ENCODE results near the gene DXO. TPM values are rescaled to one million over a fixed set of nuclear protein-coding genes. Genes with fewer than 3 reads are reported as not detected.
"Not testable (repeated sequence)": the region's sequence is repeated elsewhere in the genome, so short reads cannot be mapped to it uniquely, and the experiment has no call there.

The DXO gene
- total RNA-seq, 2 experiments from 2014 or later, result 30.0 to 31.1 TPM

DNA sequence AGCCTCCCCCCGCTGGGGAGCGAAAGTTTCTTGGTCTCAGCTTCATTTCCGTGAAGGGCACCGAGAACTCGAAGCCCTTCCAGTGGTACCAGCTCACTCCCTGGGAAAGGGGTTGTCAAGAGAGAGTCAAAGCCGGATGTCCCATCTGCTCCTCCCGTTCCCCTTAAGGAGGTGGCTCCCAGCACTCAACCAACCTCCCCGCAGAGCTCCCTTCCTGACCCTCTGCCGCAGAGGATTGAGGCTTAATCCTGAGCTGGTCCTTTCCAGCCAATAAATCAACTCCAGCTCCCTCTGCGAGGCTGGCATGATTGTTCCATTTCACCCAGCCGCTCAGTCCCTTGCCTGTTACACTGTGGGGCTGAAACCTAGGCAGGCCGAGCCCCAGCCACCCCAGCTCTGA, 36.7 kb upstream of the DXO start:
- H3K4me3 Mint-ChIP-seq; H3K27ac Mint-ChIP-seq; intact Hi-C loops (cut with DNase I, micrococcal nuclease); H3K36me3 Mint-ChIP-seq (ENCODE audit: low read depth); ATAC-seq (ENCODE audit: poor library complexity); H3K9me3 Mint-ChIP-seq; H3K4me1 ChIP-seq (ENCODE audit: insufficient read depth, low read length); H3K27me3 ChIP-seq (ENCODE audit: control insufficient read depth in 1 of 2, insufficient read depth in 2 of 2, low read length in 2 of 2); CTCF ChIA-PET; H3K4me1 Mint-ChIP-seq (ENCODE audit: low read depth); H3K27me3 Mint-ChIP-seq; H3K9me3 ChIP-seq (ENCODE audit: control insufficient read depth in 1 of 2, insufficient read depth in 1 of 2, low read length in 2 of 2); H3K4me3 ChIP-seq (ENCODE audit: low read length); POLR2A ChIA-PET; DNase-seq; H3K27ac ChIP-seq (ENCODE audit: low read depth in 1 of 2, low read length in 2 of 2); H3K36me3 ChIP-seq (ENCODE audit: insufficient read depth, low read length): not testable (repeated sequence)

GRCh38 chr6:32008037-32008436, 36.1 kb upstream of the DXO start:
- H3K27me3 Mint-ChIP-seq; H3K36me3 ChIP-seq (ENCODE audit: insufficient read depth, low read length); H3K27ac ChIP-seq (ENCODE audit: low read depth in 1 of 2, low read length in 2 of 2); H3K4me1 Mint-ChIP-seq (ENCODE audit: low read depth); ATAC-seq (ENCODE audit: poor library complexity); H3K4me3 ChIP-seq (ENCODE audit: low read length); DNase-seq; H3K4me1 ChIP-seq (ENCODE audit: insufficient read depth, low read length); H3K4me3 Mint-ChIP-seq; POLR2A ChIA-PET; H3K27ac Mint-ChIP-seq; intact Hi-C loops (cut with DNase I, micrococcal nuclease); CTCF ChIA-PET; H3K9me3 Mint-ChIP-seq; H3K36me3 Mint-ChIP-seq (ENCODE audit: low read depth); H3K27me3 ChIP-seq (ENCODE audit: control insufficient read depth in 1 of 2, insufficient read depth in 2 of 2, low read length in 2 of 2); H3K9me3 ChIP-seq (ENCODE audit: control insufficient read depth in 1 of 2, insufficient read depth in 1 of 2, low read length in 2 of 2): not testable (repeated sequence)

GRCh38 chr6:32007086-32007485, 35.1 kb upstream of the DXO start:
- CTCF ChIA-PET; H3K4me1 ChIP-seq (ENCODE audit: insufficient read depth, low read length); DNase-seq; H3K4me3 ChIP-seq (ENCODE audit: low read length); H3K27me3 Mint-ChIP-seq; POLR2A ChIA-PET; H3K4me1 Mint-ChIP-seq (ENCODE audit: low read depth); H3K27me3 ChIP-seq (ENCODE audit: control insufficient read depth in 1 of 2, insufficient read depth in 2 of 2, low read length in 2 of 2); H3K27ac ChIP-seq (ENCODE audit: low read depth in 1 of 2, low read length in 2 of 2); intact Hi-C loops (cut with DNase I, micrococcal nuclease); H3K36me3 ChIP-seq (ENCODE audit: insufficient read depth, low read length); H3K27ac Mint-ChIP-seq; H3K4me3 Mint-ChIP-seq; H3K9me3 Mint-ChIP-seq; H3K9me3 ChIP-seq (ENCODE audit: control insufficient read depth in 1 of 2, insufficient read depth in 1 of 2, low read length in 2 of 2); ATAC-seq (ENCODE audit: poor library complexity); H3K36me3 Mint-ChIP-seq (ENCODE audit: low read depth): not testable (repeated sequence)

DNA sequence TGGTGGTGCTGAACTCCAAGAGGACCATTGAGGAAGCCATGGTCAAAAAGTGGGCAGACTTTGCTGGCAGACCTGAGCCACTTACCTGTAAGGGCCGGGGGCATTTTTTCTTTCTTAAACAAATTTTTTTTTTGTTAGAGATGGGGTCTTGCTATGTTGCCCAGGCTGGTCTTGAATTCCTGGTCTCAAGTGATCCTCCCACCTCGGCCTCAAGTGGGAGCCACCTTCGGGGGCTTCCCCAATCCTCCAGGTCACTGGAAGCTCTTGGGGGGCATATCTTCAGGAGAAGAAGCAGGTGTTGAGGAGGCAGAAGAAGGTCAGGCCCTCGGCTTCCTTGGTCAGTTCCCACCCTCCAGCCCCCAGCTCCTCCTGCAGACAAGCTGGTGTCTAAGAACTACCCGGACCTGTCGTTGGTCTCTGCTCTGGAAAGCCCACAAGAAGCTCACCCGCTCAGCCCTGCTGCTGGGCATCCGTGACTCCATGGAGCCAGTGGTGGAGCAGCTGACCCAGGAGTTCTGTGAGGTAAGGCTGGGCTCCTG, 34.1 kb upstream of the DXO start:
- H3K4me3 ChIP-seq (ENCODE audit: low read length); H3K9me3 Mint-ChIP-seq; H3K27me3 ChIP-seq (ENCODE audit: control insufficient read depth in 1 of 2, insufficient read depth in 2 of 2, low read length in 2 of 2); intact Hi-C loops (cut with DNase I, micrococcal nuclease); H3K4me3 Mint-ChIP-seq; H3K36me3 Mint-ChIP-seq (ENCODE audit: low read depth); H3K27ac ChIP-seq (ENCODE audit: low read depth in 1 of 2, low read length in 2 of 2); H3K4me1 ChIP-seq (ENCODE audit: insufficient read depth, low read length); H3K4me1 Mint-ChIP-seq (ENCODE audit: low read depth); CTCF ChIA-PET; POLR2A ChIA-PET; ATAC-seq (ENCODE audit: poor library complexity); H3K36me3 ChIP-seq (ENCODE audit: insufficient read depth, low read length); H3K27me3 Mint-ChIP-seq; H3K27ac Mint-ChIP-seq; H3K9me3 ChIP-seq (ENCODE audit: control insufficient read depth in 1 of 2, insufficient read depth in 1 of 2, low read length in 2 of 2): not testable (repeated sequence)
- peak in 2 of 14 experiments; percentile 2 to 3 for DNase-seq

- H3K9me3 Mint-ChIP-seq; H3K27me3 Mint-ChIP-seq; H3K27me3 ChIP-seq (ENCODE audit: control insufficient read depth in 1 of 2, insufficient read depth in 2 of 2, low read length in 2 of 2); ATAC-seq (ENCODE audit: poor library complexity); intact Hi-C loops (cut with DNase I, micrococcal nuclease); H3K27ac Mint-ChIP-seq; H3K36me3 Mint-ChIP-seq (ENCODE audit: low read depth); H3K4me3 Mint-ChIP-seq; H3K36me3 ChIP-seq (ENCODE audit: insufficient read depth, low read length); H3K4me3 ChIP-seq (ENCODE audit: low read length); H3K4me1 ChIP-seq (ENCODE audit: insufficient read depth, low read length); H3K27ac ChIP-seq (ENCODE audit: low read depth in 1 of 2, low read length in 2 of 2); CTCF ChIA-PET; H3K9me3 ChIP-seq (ENCODE audit: control insufficient read depth in 1 of 2, insufficient read depth in 1 of 2, low read length in 2 of 2); H3K4me1 Mint-ChIP-seq (ENCODE audit: low read depth); POLR2A ChIA-PET: not testable (repeated sequence)
- DNase-seq, result peak in 1 of 14 experiments; percentile 3
These were observed 33.6 kb upstream of the DXO start for GRCh38 chr6:32005538-32005880.

- H3K4me1 Mint-ChIP-seq (ENCODE audit: low read depth); H3K27ac ChIP-seq (ENCODE audit: low read depth in 1 of 2, low read length in 2 of 2); H3K4me3 ChIP-seq (ENCODE audit: low read length); H3K36me3 Mint-ChIP-seq (ENCODE audit: low read depth); intact Hi-C loops (cut with DNase I, micrococcal nuclease); H3K27me3 Mint-ChIP-seq; POLR2A ChIA-PET; DNase-seq; H3K4me1 ChIP-seq (ENCODE audit: insufficient read depth, low read length); H3K9me3 ChIP-seq (ENCODE audit: control insufficient read depth in 1 of 2, insufficient read depth in 1 of 2, low read length in 2 of 2); H3K36me3 ChIP-seq (ENCODE audit: insufficient read depth, low read length); H3K9me3 Mint-ChIP-seq; CTCF ChIA-PET; H3K27me3 ChIP-seq (ENCODE audit: control insufficient read depth in 1 of 2, insufficient read depth in 2 of 2, low read length in 2 of 2): not testable (repeated sequence)
- H3K4me3 Mint-ChIP-seq, result peak overlapping the region; percentile 39
- peak overlapping the region; percentile 74 for H3K27ac Mint-ChIP-seq
- ATAC-seq (ENCODE audit: poor library complexity), result peak; percentile 95
These were observed 33.1 kb upstream of the DXO start for GRCh38 chr6:32004864-32005537.

DNA sequence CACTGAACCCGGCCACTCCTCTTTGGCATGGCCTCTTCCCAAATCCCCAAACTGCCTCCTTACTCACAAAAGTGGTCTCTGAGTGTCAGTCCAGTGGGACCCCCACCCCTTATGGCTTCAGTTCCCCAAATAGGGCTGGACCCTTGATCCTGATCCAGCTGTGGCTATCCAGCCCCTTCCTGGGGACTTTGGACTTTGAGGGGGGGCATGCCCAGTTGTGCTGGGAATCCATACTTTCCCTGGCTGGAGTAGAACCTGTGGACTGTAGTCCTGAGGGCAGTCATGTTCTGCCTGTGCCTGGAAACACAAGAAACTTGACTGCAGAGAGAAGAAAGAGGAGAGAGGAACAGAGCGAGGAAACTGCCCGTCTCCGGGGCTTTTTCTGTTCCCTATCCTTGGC, 32.5 kb upstream of the DXO start:
- H3K4me1 ChIP-seq (ENCODE audit: insufficient read depth, low read length); H3K36me3 Mint-ChIP-seq (ENCODE audit: low read depth); H3K4me3 Mint-ChIP-seq; DNase-seq; H3K27me3 Mint-ChIP-seq; H3K9me3 ChIP-seq (ENCODE audit: control insufficient read depth in 1 of 2, insufficient read depth in 1 of 2, low read length in 2 of 2); H3K4me3 ChIP-seq (ENCODE audit: low read length); POLR2A ChIA-PET; H3K27me3 ChIP-seq (ENCODE audit: control insufficient read depth in 1 of 2, insufficient read depth in 2 of 2, low read length in 2 of 2); H3K9me3 Mint-ChIP-seq; CTCF ChIA-PET; H3K4me1 Mint-ChIP-seq (ENCODE audit: low read depth); H3K27ac ChIP-seq (ENCODE audit: low read depth in 1 of 2, low read length in 2 of 2); ATAC-seq (ENCODE audit: poor library complexity); intact Hi-C loops (cut with DNase I, micrococcal nuclease); H3K36me3 ChIP-seq (ENCODE audit: insufficient read depth, low read length): not testable (repeated sequence)
- H3K27ac Mint-ChIP-seq, result peak overlapping the region; percentile 74
